Right renal pelvis (tissue), 4 donors: ENCODE data around the gene CDCA5. TPM values are rescaled to one million over a fixed set of nuclear protein-coding genes. Genes with fewer than 3 reads are reported as not detected.

ENCODE experiments used
- DNase-seq, 4 donors: peaks; one replicate each; pipeline ENCODE4 v3.0.0-alpha.2; 2013; ENCODE audit warnings: low read depth in 4 of 4, low spot score in 3 of 4, missing footprints in 1 of 4
- polyA plus RNA-seq, 4 donors: library from polyadenylated mRNA; unstranded; fragments of 120-200 nt; gene quantifications; one replicate each; pipeline ENCODE4 v1.2.1, GENCODE V29; 2013; ENCODE audit not compliant: insufficient read length in 4 of 4

The CDCA5 gene
- polyA plus RNA-seq, 4 donors, result 15.6 to 21.7 (median 18.7) TPM

DNA sequence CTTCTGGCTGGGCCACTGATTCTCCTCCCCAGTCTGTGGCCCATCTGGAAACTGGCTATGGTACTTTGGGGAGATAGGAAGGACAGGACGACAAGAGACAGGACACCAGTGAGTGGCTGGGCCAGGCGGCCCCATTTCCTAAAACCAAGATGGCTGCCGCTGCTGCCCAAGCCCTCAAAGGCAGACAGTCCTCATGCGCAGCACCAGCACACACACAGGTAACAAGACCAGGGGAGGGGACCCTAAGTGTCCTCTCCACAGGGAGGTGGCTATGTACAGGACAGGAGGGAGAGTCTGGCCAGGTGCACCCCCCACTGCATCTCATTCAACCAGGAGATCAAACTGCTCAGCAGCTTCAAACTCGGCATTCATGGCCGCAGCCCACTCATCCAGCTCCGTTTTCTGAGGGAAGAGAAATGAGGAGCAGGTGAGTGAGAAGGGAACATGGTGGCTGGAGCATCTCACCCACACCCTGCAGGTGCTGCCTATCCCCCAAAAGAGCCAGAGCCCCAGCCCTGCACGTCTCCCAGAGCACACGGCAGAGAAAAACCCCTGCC lies 5.0 kb downstream of the CDCA5 start:
- DNase-seq, result no peak

DNA sequence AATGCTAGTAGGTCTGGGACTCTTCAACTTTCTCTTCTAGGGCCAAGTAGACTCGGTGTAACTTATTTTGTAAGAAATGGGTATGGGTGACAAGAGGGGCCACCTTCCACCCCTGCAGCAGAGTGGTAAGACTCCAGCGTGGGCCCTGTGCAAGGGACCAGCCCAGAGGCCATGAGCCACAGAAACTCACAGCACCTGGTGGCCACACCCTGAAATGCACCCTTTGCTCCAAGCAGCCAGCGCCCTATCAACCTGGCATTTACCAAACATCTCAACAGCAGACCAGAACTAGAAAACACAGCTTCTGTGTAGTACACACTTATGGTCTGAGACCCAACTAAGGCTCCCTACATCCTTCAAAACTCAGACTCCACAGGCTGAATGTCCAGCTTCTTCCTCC lies 5.7 kb downstream of the CDCA5 start:
- peak in 1 of 4 donors; percentile 12 for DNase-seq

DNA sequence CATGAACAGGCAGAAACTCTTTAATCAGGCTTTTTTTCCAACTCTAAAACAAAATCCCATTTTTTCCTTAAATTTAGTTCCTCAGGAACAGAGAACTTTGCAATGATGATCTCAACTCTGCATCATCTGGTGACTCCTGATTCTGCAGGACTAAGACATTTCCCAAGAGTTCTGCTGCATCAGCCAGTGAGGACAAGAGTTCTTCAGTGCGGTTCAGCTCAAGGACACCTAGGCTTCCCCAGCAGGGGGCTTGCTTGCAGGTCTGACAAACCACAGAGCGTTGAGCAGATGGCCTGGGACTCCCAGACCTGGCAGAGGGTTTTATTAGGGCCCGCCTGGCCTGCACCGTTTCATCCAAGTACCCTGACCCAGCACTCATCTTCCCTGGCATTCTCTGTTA lies 6.4 kb downstream of the CDCA5 start:
- DNase-seq, result no peak

DNA sequence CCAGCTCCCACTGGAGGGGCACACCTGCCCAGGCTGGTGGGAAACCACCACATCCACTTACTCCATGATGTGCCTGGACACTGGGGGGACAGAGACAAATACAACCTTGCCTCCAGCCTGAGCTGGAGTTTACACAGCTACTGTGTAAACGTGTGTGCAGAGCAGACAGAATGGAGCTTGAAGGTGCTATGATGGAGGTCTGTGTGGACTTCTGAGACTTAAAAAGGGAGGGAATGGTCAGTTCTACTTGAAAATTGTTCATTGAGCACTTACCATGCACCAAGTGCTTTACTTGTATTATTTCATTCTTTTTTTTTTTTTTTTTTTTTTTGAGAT lies 11.2 kb downstream of the CDCA5 start:
- no peak for DNase-seq

DNA sequence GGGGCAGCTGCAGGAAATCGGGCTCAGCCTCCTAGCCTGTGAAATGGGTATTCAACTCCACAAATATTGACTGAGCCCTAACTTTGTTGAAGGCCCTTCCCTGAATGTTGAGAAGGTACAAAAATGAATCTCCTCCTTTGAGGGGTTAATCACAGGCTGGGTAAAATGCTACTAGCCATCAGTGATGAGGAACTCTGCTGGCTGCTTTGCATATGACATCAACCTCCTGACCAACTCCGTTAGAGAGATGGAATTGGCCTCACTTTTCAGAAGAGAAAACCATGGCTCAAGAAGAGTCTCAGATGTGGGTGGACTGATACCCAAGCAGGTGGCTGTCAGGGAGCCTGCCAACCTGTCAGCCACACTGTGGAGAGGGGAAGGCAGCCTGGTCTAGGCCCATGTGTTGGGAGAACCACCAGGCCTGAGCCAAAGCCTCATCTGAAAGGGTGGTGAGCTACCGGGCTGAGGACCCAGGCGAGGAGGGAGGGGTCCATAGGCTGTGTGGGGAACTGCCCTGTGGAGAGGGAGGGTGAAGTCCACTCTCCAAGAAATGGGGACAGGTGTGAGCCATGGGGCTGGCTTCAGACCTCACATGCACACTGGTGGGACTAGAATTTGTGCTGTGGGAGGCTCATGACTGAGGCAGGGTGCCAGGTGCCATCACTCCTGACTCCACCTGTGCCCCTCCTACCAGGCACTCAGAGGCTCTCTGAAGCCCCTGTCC lies 11.8 kb downstream of the CDCA5 start:
- DNase-seq, result no peak

DNA sequence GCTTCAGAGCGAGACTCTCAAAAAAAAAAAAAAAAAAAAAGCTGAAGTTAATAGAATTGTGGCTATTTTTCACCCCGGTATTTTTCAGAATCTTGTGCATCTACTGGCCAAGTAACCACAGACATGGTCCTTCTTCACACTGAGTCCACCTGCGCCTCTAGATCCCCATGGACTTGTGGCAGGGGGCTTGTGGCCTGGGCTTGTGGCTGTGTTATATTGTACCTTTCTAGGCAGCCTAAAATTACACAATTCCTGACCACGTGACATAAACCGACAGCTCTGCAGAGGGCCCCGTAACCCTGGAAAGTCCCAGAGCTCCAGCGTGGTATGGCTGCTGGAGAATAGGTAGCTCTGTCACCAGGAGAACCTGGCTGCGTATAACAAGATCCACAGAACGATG lies 14.6 kb downstream of the CDCA5 start:
- no peak for DNase-seq

DNA sequence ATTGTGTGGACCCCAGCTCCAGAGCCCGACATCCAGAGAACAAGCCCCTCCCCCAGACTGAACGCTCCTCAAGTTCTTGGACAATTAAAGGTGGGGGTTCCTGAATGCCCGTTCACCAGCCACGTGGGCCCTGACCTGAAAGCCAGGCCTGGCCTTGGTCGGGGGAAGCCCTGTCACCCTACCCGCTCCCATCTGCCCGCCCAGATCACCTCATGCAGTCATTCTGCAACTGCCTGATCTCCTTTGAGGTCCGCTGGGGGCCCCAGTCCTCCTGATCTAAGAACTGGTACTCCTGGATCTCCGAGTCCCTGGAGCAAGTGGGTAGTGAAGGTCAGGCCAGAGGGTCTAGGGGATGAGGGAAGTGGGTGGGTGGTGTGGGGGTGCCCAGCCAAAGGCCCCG lies 16.4 kb downstream of the CDCA5 start:
- DNase-seq, result no peak

DNA sequence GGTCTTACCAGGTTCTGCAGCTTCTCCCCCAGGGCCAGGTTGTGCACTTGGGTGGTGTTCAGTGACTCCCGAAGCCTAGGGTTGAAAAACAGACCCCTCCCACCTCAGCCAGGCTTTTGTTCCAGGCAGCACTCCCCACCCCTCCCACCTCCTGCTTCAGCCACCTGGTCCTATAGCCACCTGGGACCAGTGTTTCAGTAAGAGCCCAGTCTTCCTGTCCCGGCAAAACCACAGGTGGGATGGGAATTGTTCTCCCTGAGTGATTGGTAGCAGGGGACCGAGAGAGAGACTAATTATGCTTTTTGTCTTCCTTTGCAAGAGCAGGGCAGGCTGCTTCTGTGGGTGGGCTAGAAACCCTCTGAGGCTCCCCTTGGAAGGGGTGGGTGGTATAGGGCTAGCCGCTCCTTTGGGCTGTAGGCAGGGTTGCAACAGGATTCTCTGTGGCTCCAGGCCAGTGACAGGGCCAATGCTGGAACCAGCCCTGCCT lies 17.0 kb downstream of the CDCA5 start:
- no peak for DNase-seq

DNA sequence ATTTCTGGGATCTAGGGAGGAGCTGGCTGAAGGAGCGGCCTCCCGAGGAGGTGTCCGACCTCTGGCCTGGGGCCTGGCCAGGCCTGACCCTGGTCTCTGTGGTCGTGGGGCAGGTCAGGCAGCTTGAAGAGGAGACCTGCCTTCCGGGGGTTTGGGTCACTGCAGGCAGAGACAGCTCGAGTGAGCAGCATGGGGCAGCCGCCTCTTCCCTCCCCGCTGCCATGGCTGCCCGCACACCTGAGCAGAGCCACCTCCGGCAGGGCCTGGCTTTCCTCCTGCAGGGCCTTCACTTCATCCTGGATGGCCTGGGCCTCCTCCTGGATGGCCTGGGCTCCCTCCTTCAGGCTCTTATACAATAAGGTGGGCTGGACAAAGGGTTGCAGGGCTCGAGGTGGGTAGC lies 17.5 kb downstream of the CDCA5 start:
- no peak for DNase-seq

DNA sequence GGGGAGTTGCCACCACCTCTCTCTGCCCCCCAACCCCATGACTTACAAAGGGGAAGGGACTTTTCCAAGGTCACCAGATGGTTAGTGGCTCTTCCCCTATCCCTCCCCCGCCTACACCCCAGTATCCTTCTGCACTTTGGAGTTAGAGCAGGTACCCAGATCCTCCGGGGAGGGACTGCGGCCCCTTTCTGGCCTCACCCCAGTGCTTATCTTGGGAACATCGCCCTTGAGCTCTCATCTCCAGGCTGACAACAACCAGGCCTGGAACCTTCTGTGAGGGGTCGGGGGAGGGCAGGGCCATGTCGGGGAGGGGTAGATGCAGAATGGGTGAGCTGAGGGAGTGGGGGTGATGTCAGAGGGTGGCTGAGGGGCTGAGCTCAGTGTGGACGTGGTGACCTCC lies 18.0 kb downstream of the CDCA5 start:
- no peak for DNase-seq

DNA sequence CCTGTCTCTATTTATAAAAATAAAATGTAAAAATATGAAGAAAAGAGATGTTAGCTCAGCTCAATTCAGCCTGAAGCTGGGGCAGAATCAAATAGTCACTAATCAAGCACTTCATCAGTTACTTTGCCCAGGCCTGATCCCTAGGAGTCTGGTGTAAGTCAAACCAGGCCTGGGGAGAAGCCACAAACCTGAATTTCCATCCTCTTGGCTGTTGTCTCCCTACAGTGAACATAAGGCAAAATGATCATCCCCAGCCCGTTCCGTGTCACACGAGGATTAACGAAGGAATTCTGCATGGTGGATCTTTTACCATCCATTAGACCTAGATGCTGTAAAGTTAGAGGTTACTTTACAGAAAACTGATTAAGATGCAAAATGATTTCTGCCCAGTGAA lies 19.0 kb downstream of the CDCA5 start:
- DNase-seq, result no peak

DNA sequence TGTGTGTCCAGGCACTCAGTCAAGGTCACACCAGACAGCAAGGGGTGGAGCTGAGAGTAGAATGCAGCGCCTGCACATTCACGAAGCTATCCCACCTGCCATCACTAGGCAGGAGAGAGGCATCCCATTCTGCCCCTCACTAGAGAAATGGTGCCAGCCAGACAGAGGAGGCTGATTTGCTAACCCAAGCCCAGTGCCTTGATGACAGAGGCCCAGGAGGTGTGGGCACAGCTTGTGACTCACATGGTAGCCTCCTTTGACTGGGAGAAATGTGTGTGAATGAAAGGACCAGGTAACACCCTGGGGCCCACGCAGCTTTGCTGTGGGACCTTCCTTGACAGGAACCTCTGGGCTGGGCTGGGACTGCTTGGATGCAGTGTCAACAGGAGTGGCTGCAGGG lies 20.3 kb downstream of the CDCA5 start:
- no peak for DNase-seq

DNA sequence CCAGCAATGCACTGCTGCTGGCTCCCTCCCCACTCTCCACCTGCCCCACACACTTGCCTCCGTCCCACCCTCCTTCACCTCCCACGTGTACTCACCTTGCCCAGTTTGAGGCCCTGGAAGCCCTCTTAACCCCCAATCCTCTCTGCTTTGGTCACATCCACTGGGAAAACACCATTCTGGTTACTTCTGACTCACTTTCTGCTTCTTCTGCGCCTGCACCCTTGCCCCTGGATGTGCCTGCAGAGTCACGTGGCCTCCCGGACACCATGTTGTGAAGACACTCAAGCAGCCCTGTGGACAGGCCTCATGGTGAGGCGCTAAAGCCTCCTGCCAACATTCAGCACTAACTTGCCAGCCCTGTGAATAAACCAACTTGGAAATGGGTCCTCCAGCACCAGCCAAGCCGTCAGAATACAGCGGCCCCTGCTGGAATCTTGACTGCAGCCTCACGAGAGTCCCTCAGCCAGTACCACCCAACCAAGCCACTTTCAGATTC lies 22.9 kb downstream of the CDCA5 start:
- no peak for DNase-seq

DNA sequence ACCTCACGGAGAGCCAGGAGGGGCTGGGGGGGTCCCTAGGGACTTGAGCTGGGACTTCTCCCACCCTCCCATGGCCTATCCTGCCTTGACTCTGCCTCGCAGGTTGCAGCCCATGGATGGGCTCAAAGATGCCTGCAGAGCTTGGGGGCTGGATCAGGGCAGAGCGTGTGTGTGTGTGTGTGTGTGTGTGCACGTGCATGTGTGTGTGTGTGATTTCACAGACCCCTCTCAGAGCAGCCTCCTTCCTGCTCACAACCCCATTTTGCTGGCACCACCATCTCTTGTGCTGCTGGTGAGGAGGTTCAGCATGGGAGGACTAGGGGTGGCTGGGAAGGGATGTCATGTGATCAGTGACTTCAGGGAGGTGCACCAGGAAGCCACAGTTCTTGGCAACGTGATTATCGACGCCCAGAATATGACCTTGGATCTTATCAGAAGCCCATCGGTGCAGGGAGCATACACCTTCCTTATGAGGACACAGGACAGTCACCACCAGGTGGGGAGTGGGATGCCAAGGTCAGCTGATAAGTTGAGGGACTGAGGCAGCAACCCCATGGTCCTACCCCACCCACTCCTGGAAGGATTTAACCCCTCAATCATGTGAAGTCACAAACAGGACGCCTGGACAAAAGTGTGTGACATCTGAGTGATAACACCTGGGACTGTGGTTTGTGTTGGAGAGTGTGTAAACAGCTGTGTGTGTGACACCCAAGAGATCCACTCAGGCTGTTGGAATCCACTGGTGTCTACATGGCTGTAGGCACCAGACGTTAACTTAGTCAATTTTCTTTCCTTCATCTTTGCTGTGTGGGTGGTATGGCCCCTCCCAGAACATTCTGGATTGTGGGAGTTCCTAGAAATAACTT lies 23.6 kb downstream of the CDCA5 start:
- no peak for DNase-seq

DNA sequence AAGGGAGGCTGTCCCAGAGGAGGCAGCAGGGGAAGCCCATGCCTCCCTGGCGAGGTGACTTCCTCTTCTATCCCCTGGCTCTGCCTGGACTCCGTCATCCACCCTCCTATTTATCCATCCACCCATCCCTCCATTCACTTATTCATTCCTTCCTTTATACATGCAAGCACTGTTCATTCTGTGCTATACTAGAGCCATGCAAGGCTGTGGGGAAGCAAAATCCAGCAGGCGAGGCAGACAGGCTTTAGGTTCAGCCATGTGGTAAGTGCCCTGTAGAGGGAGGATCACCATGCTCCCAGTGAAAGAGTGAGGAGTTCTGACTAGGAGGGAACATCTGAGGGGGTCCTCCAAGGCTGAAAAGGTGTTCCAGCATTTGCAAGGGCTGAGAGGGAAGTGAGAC lies 24.3 kb downstream of the CDCA5 start:
- no peak for DNase-seq

DNA sequence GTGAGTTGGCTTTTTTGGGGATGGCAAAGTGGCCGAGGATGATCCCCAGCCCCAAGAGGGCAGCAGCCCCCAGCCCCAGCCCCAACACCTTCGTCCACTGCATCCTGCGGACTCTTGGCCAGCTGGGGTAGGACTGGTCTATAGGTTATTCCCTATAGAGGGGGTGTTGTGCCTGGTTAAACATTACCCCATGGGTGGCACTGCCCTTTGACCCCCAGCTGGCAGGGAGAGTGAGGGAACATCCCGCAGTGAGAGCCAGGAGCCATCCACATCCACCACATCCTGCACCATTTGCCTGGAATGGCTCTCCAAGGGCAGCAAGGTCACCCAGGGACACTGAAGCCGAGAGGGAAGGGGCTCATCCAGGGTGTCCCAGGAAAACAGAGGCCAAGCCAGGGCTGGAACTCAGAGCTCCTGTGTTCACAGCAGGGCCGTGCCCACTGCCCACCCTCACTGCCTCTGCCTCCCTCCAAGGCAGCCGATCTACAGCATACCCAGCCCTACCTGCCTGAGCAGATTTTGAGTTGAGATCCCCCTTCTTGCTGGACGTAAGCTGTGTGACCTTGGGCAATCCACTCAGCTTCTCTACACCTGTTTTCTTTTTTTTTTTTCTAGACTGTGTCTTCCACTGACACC lies 25.3 kb downstream of the CDCA5 start, which contains the start of gene NAALADL1:
Gene NAALADL1, minus strand, starts transcription at position 135 of the 636 bp plus-strand sequence. Its CDS starts 32 bp downstream, at position 103.
- no peak for DNase-seq

DNA sequence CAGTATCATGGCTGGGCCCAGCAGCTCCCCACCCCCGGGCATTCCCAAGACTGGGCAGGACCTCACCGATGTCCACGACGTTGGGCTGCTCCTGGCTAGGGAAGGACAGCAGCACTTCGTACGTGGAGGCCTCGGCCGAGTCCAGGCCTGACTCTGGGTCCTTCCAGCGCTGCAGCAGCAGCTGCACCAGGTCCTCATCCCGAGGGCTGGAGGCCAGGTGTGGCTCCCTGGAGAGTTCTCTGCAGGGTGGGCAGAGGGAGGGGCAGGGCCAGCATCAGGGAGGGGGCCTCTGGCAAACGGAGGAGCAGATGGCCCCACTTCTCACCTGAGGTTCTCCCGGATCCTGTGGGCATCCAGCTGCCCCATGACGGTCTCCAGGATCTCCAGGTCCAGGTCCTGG lies 25.8 kb downstream of the CDCA5 start:
- no peak for DNase-seq

DNA sequence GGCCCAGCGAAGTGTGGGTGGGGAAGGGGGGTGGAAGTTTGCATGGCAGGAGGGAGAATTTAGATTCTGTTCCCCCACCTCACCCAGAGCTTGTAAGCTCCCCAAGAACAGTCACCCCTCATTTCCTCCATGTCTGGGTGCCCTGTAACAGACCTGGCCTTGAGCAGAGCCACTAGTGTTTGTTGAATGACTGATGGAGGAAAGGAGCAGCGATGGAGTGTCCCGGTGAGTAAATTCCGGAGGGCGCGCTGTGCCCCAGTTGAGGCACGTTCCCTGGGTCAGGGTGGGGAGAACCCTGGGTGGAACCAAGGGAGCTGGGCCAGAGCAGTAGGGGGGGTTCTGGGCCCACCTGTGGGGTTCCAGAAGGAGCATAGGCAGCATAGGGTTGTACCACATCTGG lies 26.3 kb downstream of the CDCA5 start:
- DNase-seq, result no peak

DNA sequence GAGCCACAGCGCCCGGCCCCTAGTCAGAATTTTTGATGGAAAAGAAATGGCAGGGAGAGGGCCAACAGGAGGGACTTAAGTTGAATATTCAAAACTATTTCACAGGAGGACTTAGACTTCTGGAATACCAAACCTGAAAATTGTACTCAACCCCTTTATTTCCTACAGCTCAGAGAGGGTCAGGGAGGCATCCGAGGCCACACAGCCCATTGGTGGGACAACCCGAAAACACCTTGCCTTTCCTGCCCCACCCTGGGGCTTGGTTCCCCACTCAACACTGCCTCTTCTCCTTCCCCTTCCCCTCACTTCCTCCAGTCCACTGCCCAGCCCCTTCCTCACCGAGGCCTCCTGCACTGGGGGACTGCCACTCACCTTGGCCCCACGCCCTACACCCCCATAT lies 26.8 kb downstream of the CDCA5 start:
- no peak for DNase-seq

DNA sequence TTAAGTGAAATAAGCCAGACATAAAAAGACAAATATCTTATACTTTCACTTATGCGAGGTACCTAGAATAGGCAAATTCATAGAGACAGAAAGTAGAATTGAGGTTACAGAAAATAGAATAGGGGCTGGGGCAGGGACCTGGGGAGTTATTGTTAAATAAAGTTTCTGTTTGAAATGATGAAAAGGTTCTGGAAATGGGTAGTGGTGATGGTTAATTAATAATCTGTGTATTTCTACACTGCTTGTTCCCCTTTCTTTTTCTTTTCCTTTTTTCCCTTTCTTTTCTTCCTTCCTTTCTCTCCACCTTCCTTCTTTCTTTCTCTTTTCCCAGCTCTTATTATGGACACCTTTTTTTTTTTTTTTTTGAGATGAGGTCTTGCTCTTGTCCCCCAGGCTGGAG lies 28.3 kb downstream of the CDCA5 start:
- DNase-seq, result no peak
